K562 (cell line): Measurements from ENCODE around the gene STK11. TPM values are rescaled to one million over a fixed set of nuclear protein-coding genes. Genes with fewer than 3 reads are reported as not detected.

Experiments used
- BDP1 ChIP-seq: IDR thresholded peaks from 3 replicates; pipeline ENCODE4 v1.6.1; 2011; ENCODE audit not compliant: insufficient read length, insufficient read depth
- CHD4 ChIP-seq: fragments of 200-600 bp; sonication (generic); IDR thresholded peaks from 3 replicates; pipeline ENCODE4 v1.6.1; 2012; ENCODE audit warnings: low read depth, mild to moderate bottlenecking, mixed read lengths, low read length, inconsistent platforms; ENCODE audit not compliant: insufficient read depth, insufficient replicate concordance, poor library complexity, severe bottlenecking
- DEAF1 ChIP-seq: fragments of 450-650 bp; formaldehyde crosslinking; IDR thresholded peaks from 2 replicates; pipeline ENCODE4 v1.4.0; 2020; ENCODE audit warnings: mild to moderate bottlenecking, moderate library complexity
- DMBX1 ChIP-seq: fragments of 250-450 bp; sonication (Bioruptor Pico); IDR thresholded peaks from 2 replicates; pipeline ENCODE4 v1.8.0; 2022; ENCODE audit warnings: inconsistent platforms, mild to moderate bottlenecking, moderate library complexity, borderline replicate concordance
- EWSR1 ChIP-seq: fragments of 450-650 bp; IDR thresholded peaks from 2 replicates; pipeline ENCODE4 v1.6.1; 2018; ENCODE audit warnings: borderline replicate concordance, mild to moderate bottlenecking, low read depth, moderate library complexity; ENCODE audit not compliant: partially characterized antibody
- MLLT1 ChIP-seq, 2 experiments: fragments of 450-650 bp; IDR thresholded peaks; 2 replicates each; pipeline ENCODE4 v1.6.1; 2016
- NCOA2 ChIP-seq, 2 experiments: fragments of 450-650 bp; IDR thresholded peaks; 2 replicates each; pipeline ENCODE4 v1.6.1; 2018; ENCODE audit warnings: mild to moderate bottlenecking in 2 of 2, moderate library complexity in 1 of 2; ENCODE audit not compliant: partially characterized antibody in 2 of 2
- TAF7 ChIP-seq: fragments of 450-650 bp; IDR thresholded peaks from 2 replicates; pipeline ENCODE4 v1.6.1; 2016; ENCODE audit warnings: missing genetic modification characterization, missing compliant biosample characterization
- U2AF2 ChIP-seq: fragments of 200-400 bp; formaldehyde crosslinking; optimal IDR thresholded peaks from 2 replicates; pipeline ENCODE3; 2017; ENCODE audit warnings: low read depth, mild to moderate bottlenecking, low read length
- ZC3H11A ChIP-seq: IDR thresholded peaks from 2 replicates; pipeline ENCODE4 v1.6.1; 2012; ENCODE audit warnings: low read depth, low read length, improper control_type of control experiment
- ZNF316 ChIP-seq: fragments of 450-650 bp; IDR thresholded peaks from 2 replicates; pipeline ENCODE4 v1.6.1; 2016
- ZNF445 ChIP-seq: fragments of 250-450 bp; sonication (Bioruptor Pico); IDR thresholded peaks from 2 replicates; pipeline ENCODE4 v1.4.0; 2020; ENCODE audit warnings: low read depth, mild to moderate bottlenecking, moderate library complexity
- polyA plus RNA-seq, 8 experiments: library from polyadenylated mRNA; depleted of rRNA in 4 of 8; stranded (reverse) in 5 of 8; unstranded in 3 of 8; fragments of >200 nt; fragmentation: Nextera tagmentation in 2 of 8; fragmentation: Illumina TruSeq in 1 of 8; extraction: Ambion mirVana in 2 of 8; extraction: Trizol in 1 of 8; gene quantifications; 2 replicates each; pipeline versions ENCODE4 v1.2.1 to v1.2.3, GENCODE V29; 2011 to 2014; ENCODE audit warnings: inconsistent platforms in 1 of 8, missing spikeins in 1 of 8
- total RNA-seq, 7 experiments: library from RNA; depleted of rRNA in 6 of 7; stranded (reverse); fragments of >200 nt in 6 of 7; fragmentation: Illumina TruSeq in 2 of 7; extraction: Trizol in 2 of 7; gene quantifications; 2 replicates each; pipeline versions ENCODE4 v1.2.1 to v1.2.3, GENCODE V29; 2011 to 2021; ENCODE audit warnings: low replicate concordance in 1 of 7
- TF ChIP-seq, protein P1 (sequence below): sonication (generic); formaldehyde crosslinking; IDR thresholded peaks from 2 replicates; pipeline ENCODE4 v1.8.1; 2023; ENCODE audit warnings: missing genetic modification reagents, mild to moderate bottlenecking, borderline replicate concordance
- TF ChIP-seq, protein P2 (sequence below): fragments of 250-450 bp; sonication (Bioruptor Pico); IDR thresholded peaks from 2 replicates; pipeline ENCODE4 v1.4.0; 2020
- TF ChIP-seq, protein P3 (sequence below): fragments of 450-650 bp; IDR thresholded peaks from 2 replicates; pipeline ENCODE4 v1.6.1; 2014; ENCODE audit warnings: low read depth, mild to moderate bottlenecking, moderate library complexity, borderline replicate concordance

Gene STK11
- total and polyA plus RNA-seq, 9 of the 15 experiments (the other 6 are each of a cell fraction or from before 2014, with no cell fraction given): 0.15 to 96.5 (median 31.7) TPM

- no peak for TF ChIP-seq MLLT1 (IDR thresholded peaks at IDR 0.05)
- TF ChIP-seq, protein P1, sequence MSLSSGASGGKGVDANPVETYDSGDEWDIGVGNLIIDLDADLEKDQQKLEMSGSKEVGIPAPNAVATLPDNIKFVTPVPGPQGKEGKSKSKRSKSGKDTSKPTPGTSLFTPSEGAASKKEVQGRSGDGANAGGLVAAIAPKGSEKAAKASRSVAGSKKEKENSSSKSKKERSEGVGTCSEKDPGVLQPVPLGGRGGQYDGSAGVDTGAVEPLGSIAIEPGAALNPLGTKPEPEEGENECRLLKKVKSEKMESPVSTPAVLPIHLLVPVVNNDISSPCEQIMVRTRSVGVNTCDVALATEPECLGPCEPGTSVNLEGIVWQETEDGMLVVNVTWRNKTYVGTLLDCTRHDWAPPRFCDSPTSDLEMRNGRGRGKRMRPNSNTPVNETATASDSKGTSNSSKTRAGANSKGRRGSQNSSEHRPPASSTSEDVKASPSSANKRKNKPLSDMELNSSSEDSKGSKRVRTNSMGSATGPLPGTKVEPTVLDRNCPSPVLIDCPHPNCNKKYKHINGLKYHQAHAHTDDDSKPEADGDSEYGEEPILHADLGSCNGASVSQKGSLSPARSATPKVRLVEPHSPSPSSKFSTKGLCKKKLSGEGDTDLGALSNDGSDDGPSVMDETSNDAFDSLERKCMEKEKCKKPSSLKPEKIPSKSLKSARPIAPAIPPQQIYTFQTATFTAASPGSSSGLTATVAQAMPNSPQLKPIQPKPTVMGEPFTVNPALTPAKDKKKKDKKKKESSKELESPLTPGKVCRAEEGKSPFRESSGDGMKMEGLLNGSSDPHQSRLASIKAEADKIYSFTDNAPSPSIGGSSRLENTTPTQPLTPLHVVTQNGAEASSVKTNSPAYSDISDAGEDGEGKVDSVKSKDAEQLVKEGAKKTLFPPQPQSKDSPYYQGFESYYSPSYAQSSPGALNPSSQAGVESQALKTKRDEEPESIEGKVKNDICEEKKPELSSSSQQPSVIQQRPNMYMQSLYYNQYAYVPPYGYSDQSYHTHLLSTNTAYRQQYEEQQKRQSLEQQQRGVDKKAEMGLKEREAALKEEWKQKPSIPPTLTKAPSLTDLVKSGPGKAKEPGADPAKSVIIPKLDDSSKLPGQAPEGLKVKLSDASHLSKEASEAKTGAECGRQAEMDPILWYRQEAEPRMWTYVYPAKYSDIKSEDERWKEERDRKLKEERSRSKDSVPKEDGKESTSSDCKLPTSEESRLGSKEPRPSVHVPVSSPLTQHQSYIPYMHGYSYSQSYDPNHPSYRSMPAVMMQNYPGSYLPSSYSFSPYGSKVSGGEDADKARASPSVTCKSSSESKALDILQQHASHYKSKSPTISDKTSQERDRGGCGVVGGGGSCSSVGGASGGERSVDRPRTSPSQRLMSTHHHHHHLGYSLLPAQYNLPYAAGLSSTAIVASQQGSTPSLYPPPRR (CRISPR knock-in tag): peak; percentile 80; the same call in 1 of the 2 replicates
- no peak for TF ChIP-seq NCOA2 (IDR thresholded peaks at IDR 0.05; ENCODE audit: partially characterized antibody in 2 of 2)
- no peak for TF ChIP-seq BDP1
- TF ChIP-seq ZNF316: no peak
- no peak for TF ChIP-seq DMBX1 (CRISPR knock-in tag)
- no peak for TF ChIP-seq ZC3H11A
- TF ChIP-seq U2AF2: no peak
- no peak for TF ChIP-seq EWSR1
- TF ChIP-seq DEAF1 (CRISPR knock-in tag): no peak
- TF ChIP-seq, protein P2, sequence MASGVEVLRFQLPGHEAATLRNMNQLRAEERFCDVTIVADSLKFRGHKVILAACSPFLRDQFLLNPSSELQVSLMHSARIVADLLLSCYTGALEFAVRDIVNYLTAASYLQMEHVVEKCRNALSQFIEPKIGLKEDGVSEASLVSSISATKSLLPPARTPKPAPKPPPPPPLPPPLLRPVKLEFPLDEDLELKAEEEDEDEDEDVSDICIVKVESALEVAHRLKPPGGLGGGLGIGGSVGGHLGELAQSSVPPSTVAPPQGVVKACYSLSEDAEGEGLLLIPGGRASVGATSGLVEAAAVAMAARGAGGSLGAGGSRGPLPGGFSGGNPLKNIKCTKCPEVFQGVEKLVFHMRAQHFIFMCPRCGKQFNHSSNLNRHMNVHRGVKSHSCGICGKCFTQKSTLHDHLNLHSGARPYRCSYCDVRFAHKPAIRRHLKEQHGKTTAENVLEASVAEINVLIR (CRISPR knock-in tag): peak; percentile 55; the same call in 1 of the 2 replicates
- no peak for TF ChIP-seq TAF7 (tag)
- TF ChIP-seq, protein P3, sequence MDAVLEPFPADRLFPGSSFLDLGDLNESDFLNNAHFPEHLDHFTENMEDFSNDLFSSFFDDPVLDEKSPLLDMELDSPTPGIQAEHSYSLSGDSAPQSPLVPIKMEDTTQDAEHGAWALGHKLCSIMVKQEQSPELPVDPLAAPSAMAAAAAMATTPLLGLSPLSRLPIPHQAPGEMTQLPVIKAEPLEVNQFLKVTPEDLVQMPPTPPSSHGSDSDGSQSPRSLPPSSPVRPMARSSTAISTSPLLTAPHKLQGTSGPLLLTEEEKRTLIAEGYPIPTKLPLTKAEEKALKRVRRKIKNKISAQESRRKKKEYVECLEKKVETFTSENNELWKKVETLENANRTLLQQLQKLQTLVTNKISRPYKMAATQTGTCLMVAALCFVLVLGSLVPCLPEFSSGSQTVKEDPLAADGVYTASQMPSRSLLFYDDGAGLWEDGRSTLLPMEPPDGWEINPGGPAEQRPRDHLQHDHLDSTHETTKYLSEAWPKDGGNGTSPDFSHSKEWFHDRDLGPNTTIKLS: 0 out of 2 replicates have a peak, but pooled peaks have one; percentile 11
- no peak for TF ChIP-seq CHD4
- no peak for TF ChIP-seq ZNF445 (CRISPR knock-in tag)
Measured at GRCh38 chr19:1266129-1266915, 60.7 kb downstream of the STK11 start (continued).
